Fibroblast of skin of scalp (primary cell): ENCODE data around the gene CYP4B1.

ENCODE experiments used
- DNase-seq: peaks from one replicate; pipeline ENCODE4 v3.0.0-alpha.2; 2013

The CYP4B1 gene

GRCh38 chr1:46797696-46798470 lies 963 bp upstream of the CYP4B1 start:
- no peak for DNase-seq

GRCh38 chr1:46800742-46801141 lies 1.9 kb downstream of the CYP4B1 start:
- DNase-seq: no peak

DNA sequence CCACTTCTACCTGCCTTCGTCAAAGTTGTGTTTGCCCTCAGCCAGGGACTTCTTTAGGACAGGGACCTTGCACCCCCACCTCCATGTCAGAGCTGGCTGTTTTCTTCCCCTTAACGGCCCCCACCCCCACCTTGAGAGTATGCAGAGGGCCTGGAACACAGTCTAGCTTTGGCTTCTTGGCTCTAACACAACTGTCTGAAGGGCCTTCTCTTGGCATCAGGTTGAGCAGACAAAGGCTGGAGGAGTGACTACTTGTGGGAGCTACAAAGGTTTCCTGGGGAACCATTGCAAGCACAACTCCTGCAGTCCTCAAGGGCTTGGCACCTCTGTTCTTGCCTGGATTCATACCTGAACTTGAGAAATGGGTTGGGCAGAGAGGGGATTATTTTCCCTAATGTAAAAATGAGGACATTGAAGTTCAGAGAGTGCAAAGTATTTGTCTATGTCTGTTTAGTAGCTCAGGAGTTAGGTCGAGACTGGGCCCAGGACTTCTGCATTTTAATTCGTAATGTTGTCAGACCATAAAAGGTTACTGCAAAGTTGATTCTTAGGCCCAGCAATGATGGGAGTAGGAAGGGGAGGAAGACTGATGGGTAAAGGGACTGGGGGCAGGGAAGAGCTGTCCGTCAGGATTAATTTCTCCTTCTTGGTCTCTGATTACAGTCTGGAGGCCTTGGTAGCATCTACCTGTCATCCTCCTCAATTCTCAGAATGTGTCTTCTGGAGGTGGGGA lies 2.6 kb downstream of the CYP4B1 start:
- DNase-seq: no peak

DNA sequence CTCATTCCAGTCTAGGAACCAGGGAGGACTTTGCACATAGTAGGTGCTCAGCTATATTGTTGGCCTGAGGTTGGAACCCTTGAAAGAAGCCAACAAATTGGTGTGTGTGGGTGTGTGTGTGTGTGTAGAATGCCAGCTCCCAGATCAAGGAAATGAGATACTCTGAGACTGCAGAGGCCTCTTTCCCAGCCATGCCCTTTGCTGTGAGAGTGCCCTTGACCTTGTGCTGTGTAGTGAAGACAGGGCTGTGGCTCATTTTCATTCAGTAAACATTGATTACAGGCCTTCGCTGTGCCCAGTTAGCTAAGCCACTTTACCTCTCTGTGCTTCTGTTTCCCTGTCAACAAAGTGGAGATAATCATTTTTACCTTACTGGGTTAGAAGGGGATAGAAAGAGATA lies 3.2 kb downstream of the CYP4B1 start:
- no peak for DNase-seq

GRCh38 chr1:46802901-46803574 lies 4.2 kb downstream of the CYP4B1 start:
- no peak for DNase-seq

GRCh38 chr1:46804027-46804889 lies 5.4 kb downstream of the CYP4B1 start:
- DNase-seq: no peak

GRCh38 chr1:46804926-46805325 lies 6.1 kb downstream of the CYP4B1 start:
- DNase-seq: no peak

DNA sequence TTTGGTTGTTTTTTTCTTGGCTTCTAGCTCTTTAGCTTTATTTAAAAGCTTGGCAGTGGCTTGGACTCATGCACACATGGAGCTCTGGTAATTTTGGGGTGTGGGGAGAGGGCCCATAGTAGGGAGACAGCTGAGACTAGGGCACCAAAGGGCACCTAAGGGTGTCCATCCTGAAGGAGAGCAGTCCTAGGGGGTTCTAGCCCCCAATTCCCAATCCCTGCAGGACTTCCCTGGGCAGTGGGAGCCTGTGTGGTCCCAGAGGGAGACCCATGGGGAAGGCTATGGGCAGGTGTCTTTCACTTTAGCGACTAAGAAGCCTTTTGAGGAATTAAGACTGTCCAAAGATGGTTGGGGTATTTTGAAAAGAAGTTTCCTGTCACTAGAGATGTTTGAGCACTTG lies 6.9 kb downstream of the CYP4B1 start:
- no peak for DNase-seq

- DNase-seq: no peak
These were observed 7.6 kb downstream of the CYP4B1 start for GRCh38 chr1:46806196-46807020.

GRCh38 chr1:46807046-46807972 lies 8.5 kb downstream of the CYP4B1 start:
- no peak for DNase-seq

GRCh38 chr1:46809071-46809470 lies 10.2 kb downstream of the CYP4B1 start:
- no peak for DNase-seq

DNA sequence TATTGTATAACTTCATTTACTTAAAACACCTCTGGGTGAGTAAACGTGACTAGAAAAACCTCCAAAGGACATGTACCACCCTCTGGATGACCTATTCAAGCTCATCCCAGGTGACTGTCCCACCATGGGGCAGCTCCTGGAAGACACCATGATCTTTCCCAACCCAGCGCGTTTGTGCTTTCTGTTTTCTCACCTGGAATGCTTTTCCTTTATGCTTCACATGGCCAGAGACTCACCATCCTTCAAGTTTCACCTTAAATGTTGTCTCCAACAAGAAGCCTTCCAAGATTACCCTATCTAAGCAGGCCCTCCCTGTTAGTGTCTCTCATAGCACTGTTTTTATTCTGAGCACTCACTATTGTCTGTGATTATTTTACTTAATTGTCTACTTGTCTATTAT lies 11.1 kb downstream of the CYP4B1 start:
- no peak for DNase-seq

DNA sequence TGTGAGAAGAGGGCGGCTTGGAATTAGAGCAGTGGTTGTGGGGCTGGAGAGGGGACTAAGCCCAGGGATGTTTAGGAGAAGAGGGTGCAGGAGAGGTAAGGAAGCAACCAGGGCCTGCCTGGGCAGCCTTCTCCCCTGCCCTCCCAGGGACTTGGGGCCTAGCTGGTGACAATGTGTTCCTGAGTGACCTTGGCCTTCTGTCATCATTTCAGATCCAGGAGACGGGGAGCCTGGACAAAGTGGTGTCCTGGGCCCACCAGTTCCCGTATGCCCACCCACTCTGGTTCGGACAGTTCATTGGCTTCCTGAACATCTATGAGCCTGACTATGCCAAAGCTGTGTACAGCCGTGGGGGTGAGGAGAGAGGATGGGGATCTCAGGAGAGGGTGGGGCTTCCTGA lies 11.8 kb downstream of the CYP4B1 start:
- DNase-seq: no peak

DNA sequence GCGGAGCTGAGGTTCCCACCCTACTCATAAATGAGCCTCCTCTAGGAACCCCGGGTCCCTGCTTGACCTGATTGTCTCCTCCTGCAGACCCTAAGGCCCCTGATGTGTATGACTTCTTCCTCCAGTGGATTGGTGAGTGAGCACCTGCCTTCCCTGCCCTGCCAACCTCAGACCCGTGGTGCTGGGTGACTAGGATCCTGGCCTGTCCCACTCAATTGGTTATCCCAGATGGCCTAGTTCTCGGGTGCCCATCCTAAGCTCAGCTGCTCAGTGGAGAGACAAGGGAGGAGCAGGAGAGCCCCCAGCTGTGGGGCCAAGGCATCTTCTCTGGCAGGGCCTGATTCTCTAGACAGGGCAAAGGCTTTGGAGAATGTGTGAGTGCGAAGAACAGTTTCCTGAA lies 12.2 kb downstream of the CYP4B1 start:
- no peak for DNase-seq

DNA sequence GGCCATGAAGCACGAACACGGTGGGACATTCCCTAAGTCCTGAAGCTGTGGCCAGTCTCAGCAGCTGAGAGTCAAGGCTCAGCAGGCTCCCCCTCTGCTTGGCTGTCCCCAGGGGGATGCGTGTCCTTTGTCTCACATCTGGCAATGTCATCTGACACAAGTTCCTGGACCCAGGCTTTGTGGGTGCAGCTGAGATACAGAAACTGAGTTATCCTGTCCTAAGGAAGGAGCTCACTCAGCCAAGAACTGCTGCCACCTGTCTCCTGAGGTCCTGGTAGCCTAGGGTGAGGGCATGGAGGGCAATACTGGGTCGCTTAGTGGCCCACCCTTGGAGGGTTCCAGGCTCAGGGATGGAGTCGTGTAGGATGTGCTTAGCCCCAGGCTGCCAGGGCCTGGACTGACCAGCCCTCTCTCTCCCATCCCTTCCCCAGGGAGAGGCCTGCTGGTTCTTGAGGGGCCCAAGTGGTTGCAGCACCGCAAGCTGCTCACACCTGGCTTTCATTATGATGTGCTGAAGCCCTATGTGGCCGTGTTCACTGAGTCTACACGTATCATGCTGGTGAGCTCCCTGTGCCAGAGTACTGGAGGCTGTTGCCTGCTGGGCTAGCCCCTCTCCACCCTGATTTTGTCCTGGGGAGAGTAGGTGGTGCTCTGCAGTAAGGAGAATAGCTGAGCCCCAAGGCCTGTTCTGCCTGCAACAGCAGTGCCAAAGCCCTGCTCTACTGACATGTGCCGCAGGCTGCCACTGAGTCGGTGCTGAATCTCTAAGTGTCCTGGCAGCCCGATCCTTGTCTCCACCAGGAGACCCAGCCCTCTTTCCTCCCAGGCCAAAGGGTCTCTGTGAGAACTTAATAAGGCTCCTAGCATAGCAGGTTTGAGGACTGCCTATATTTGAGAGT lies 13.5 kb downstream of the CYP4B1 start:
- no peak for DNase-seq

DNA sequence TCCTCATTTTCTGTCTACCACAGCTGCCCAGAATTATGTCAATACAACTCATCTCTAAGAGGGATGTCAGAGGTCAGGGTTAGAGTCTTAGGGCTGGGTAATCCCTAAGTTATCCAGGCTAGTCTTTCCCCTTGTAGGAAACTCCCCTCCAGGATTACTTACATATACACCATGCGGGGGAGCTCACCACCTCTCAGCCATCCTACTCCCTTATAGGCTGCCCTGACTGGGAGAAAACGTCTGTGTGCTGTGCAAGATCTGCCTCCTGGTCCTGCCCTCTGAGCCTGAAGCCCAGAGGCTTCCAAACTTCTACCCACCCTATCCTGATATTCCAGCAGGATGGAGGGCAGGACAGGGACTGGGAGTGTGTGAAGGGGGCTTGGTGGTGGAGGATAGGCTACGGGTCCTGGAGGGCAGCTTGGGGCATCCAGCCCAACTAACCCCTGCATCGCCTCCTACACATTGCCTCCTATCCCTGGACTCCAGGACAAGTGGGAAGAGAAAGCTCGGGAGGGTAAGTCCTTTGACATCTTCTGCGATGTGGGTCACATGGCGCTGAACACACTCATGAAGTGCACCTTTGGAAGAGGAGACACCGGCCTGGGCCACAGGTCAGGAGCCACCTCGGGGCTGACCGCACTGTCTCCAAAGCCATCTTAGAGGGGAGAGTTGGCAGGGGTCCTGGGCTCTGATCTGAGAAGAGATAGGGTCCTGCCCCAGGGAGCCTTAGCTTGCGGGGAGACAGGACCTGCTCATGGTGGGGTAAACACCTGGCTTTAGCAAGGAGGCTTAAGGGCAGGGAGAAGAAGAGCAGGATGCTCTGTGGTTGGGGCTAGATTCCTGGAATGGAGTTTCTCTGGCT lies 14.4 kb downstream of the CYP4B1 start:
- DNase-seq: no peak

- no peak for DNase-seq
These were observed 15.1 kb downstream of the CYP4B1 start for GRCh38 chr1:46813858-46814396.

DNA sequence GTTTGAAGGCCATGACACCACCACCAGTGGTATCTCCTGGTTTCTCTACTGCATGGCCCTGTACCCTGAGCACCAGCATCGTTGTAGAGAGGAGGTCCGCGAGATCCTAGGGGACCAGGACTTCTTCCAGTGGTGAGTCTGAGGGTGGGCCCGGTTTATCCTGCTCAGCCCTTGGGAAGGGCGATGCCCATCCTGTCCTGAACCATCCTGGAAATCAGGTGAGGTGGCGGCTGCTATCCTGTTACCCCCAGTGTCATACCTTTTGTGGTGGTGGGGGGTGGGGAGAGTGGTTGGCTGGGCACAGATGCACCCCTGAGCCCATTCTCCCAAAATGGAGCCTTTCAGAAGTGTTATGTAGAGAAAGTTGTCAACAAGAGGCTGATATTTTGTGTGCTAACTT lies 16.3 kb downstream of the CYP4B1 start:
- no peak for DNase-seq
